Spleen (tissue), 7 donors: ENCODE measurements around the gene EVC2.

Experiments
- CTCF ChIP-seq, 11 experiments: fragments of 200-600 bp in 7 of 11; fragments of 450-650 bp in 4 of 11; sonication (generic) in 4 of 11; IDR thresholded peaks in 8 of 11; conservative IDR thresholded peaks in 3 of 11; 1 replicate in 7 of 11; 2 replicates in 4 of 11; pipeline versions ENCODE4 v1.4.0 to v1.8.0; 2016 to 2021; ENCODE audit warnings: antibody characterized with exemption in 11 of 11, inconsistent platforms in 4 of 11, mild to moderate bottlenecking in 1 of 11
- POLR2A ChIP-seq, 3 donors: fragments of 450-650 bp; IDR thresholded peaks; one replicate each; pipeline ENCODE4 v1.5.1; 2017; ENCODE audit warnings: antibody characterized with exemption in 3 of 3, mild to moderate bottlenecking in 1 of 3
- POLR2AphosphoS5 ChIP-seq, 3 donors: sonication (generic); formaldehyde crosslinking; IDR thresholded peaks; one replicate each; pipeline ENCODE4 v1.5.1; 2017; ENCODE audit warnings: antibody characterized with exemption in 3 of 3
- donor health status: DM: no; HTN: no; CAD: no; lungs with moderate emphysema.
- donor health status: DM: no; HTN: no; CAD: no.
- donor health status: DM: no; HTN: no; CAD: no.

- TF ChIP-seq CTCF (IDR thresholded peaks at IDR 0.05 in 8 of 11, conservative IDR thresholded peaks at IDR 0.05 in 3 of 11): no peak
- no peak for TF ChIP-seq POLR2A (IDR thresholded peaks at IDR 0.05)
- no peak for TF ChIP-seq POLR2AphosphoS5 (IDR thresholded peaks at IDR 0.05)
Observed at GRCh38 chr4:5629542-5629941, 78.8 kb downstream of the EVC2 start.
